Measurements from ENCODE around the gene OR2T2.
"Not testable (repeated sequence)": the region's sequence is repeated elsewhere in the genome, so short reads cannot be mapped to it uniquely, and the experiment has no call there.

OR2T2 gene, protein sequence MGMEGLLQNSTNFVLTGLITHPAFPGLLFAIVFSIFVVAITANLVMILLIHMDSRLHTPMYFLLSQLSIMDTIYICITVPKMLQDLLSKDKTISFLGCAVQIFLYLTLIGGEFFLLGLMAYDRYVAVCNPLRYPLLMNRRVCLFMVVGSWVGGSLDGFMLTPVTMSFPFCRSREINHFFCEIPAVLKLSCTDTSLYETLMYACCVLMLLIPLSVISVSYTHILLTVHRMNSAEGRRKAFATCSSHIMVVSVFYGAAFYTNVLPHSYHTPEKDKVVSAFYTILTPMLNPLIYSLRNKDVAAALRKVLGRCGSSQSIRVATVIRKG

GRCh38 chr1:248445399-248445798, at the start of gene OR2T2:
OR2T2 (plus strand) TSS chr1:248445637; CDS start chr1:248452798, 7,161 bp downstream.
- not testable (repeated sequence) for DNase-seq (ENCODE audit: low read depth in 2 of 2)

GRCh38 chr1:248402748-248403147, 42.7 kb upstream of the OR2T2 start, which contains the start of gene OR2T1:
OR2T1 (plus strand) TSS chr1:248403048; CDS start chr1:248406148, 3,100 bp downstream.
- DNase-seq (ENCODE audit: low read depth in 2 of 2), result no peak

DNA sequence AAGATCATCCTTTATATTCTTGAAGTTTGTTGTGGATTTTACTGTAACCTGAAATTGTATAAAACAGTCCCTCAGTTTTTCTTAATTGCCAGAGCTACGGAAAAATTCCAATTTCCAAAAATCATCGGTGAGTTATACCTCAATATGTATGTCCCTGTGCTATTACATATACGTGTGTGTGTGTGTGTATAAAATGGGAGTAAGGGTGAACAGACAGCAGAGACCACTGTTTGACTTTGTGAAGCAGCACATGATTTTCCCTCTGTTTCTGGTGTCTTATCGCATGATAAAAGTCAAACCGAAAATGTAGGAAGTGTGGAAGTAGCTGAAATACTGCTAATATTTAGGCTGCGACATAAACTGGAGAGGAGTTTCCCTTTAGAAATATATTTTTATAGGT, 41.4 kb upstream of the OR2T2 start:
- no peak for DNase-seq (ENCODE audit: low read depth in 2 of 2)

- DNase-seq (ENCODE audit: low read depth in 2 of 2), result no peak
These were observed 38.4 kb upstream of the OR2T2 start for GRCh38 chr1:248406721-248407692.

- DNase-seq (ENCODE audit: low read depth in 2 of 2), result no peak
These were observed 29.2 kb upstream of the OR2T2 start for GRCh38 chr1:248416226-248416625.

DNA sequence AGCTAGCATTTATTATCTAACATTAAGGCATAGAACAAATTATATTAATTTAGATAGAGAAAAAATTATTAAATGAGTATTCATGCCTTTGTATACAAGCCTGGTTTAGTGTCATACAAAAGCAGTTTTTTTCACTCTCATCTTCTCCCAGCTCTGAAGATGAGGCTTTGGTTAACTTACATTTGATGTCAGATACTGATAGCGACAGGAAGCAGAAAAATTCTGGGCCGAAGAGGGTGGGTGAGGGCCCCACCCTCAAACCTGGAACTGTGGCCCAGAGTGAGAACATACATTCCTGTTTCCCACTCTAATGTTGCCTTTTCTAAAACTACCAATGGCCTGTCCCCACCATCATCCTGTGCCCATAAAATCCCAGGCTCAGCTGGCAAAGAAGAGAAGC, 27.6 kb upstream of the OR2T2 start:
- no peak for DNase-seq (ENCODE audit: low read depth in 2 of 2)

GRCh38 chr1:248421384-248421783, 24.1 kb upstream of the OR2T2 start:
- DNase-seq (ENCODE audit: low read depth in 2 of 2), result no peak

GRCh38 chr1:248427526-248428191, 17.8 kb upstream of the OR2T2 start:
- not testable (repeated sequence) for DNase-seq (ENCODE audit: low read depth in 2 of 2)

DNA sequence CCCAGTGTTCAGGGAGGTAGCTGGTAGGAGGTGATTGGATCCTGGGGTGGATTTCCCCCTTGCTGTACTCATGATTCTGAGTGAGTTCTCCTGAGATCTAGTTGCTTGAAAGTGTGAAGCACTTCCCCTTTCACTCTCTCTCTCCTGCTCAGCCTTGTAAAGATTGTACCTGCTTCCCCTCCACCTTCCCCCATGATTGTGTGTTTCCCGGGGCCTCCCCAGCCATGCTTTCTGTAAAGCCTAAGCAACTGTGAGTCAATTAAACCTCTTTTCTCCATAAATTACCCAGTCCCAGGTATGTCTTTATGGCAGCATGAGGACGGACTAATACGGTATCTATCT, 17.3 kb upstream of the OR2T2 start:
- not testable (repeated sequence) for DNase-seq (ENCODE audit: low read depth in 2 of 2)

DNA sequence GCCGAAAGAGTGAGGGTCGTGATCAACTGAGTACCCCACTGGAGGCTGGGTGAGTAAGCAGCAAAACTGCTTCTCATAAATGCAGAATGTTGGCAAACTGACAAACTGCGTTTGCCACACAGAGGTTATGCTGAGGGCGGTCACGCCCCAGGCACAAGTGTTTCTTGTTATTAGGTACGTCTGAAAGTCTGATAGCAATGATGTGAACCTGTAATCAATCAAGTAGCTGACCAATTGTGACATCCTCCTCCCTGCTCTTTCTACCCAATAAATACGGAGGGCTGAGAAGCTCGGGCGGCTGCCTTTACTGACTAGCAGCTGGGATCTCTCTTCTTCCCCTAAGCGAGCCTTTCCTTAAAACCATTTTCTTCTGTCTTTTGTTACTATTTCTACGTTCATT, 13.8 kb upstream of the OR2T2 start:
- DNase-seq (ENCODE audit: low read depth in 2 of 2), result not testable (repeated sequence)

DNA sequence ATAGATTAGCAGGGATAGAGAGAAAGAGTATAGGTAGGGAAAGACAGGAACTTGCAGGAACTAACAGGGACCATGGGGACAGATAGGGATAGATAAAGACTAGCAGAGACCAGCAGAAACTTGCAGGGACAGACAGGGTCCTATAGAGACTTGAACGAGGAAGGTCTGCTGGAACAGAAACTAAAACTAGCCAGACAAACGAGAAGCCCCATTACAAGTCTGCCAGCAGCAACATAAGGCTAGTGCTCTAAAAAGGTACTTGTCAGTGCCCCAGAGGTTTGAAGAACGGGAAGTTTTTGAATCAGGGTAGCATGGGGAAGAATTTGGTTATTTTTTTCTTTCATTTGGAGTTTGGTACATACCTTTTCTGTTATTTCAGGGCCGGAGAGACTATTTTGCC, 13.2 kb upstream of the OR2T2 start:
- not testable (repeated sequence) for DNase-seq (ENCODE audit: low read depth in 2 of 2)

DNA sequence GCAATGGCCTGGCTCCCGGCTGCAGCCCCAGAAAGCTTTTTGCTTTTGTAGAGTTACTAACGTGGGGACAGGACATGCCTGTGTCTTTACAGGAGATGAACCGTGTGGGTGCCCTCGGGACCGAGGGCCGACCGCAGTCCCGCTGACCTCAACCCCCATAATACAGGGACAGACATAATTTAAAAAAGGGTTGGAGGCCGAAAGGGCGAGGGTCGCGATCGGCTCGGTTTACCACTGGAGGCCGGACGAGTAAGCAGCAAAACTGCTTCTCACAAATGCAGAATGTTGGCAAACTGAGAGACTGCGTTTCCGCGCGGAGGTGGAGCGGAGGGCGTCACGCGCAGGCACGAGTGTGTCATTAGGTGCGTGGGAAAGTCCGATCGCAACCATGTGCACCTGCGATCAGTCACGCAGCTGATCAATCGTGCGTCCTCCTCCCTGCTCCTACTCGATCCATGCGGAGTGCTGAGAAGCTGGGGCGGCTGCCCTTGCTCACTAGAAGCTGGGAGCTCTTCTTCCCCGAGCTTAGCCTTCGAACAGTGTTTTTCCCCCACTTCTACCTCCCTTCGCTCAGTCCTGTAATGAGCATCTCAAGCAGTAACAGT, 11.5 kb upstream of the OR2T2 start:
- not testable (repeated sequence) for DNase-seq (ENCODE audit: low read depth in 2 of 2)

DNA sequence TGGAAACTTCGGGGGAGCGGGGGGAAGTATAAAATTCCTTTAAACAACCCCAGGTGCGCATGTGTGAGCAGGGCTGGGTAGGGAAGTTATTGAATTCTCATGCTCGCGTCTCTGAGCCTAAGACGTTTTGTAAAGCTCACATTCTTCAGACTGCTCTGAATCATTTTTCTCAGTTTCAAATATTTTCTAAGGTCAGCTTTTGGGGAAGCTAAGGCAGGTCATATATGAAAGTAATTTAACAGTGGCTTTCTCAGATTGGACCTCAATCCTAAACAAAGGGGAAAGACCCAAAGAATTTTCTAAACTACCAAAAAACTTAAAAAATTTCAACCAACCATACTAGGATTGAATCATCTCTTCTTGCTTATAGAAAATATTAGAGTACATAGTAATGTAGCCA, 10.5 kb upstream of the OR2T2 start:
- not testable (repeated sequence) for DNase-seq (ENCODE audit: low read depth in 2 of 2)

DNA sequence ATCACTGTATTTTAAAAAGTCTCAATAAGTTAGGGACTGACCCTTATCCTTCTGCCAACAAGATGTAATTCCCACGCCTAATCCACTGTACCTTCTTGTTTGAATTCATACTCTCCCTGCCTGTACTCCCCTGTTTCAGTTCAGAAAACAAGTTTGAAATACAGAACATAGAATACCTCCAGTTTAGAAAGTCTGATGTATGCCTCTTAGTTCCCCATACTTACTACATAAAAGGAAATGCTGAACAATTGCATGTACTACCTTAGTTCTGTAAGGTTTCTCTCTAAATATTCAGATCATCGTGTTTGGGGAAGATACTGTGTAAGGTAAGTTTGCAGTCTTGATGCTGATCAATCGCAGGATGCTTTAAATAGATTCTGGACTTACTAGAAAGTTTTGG, 9.1 kb upstream of the OR2T2 start:
- DNase-seq (ENCODE audit: low read depth in 2 of 2), result not testable (repeated sequence)

- DNase-seq (ENCODE audit: low read depth in 2 of 2), result not testable (repeated sequence)
These were observed 6.8 kb upstream of the OR2T2 start for GRCh38 chr1:248438668-248439067.

GRCh38 chr1:248439283-248439682, 6.2 kb upstream of the OR2T2 start:
- not testable (repeated sequence) for DNase-seq (ENCODE audit: low read depth in 2 of 2)

DNA sequence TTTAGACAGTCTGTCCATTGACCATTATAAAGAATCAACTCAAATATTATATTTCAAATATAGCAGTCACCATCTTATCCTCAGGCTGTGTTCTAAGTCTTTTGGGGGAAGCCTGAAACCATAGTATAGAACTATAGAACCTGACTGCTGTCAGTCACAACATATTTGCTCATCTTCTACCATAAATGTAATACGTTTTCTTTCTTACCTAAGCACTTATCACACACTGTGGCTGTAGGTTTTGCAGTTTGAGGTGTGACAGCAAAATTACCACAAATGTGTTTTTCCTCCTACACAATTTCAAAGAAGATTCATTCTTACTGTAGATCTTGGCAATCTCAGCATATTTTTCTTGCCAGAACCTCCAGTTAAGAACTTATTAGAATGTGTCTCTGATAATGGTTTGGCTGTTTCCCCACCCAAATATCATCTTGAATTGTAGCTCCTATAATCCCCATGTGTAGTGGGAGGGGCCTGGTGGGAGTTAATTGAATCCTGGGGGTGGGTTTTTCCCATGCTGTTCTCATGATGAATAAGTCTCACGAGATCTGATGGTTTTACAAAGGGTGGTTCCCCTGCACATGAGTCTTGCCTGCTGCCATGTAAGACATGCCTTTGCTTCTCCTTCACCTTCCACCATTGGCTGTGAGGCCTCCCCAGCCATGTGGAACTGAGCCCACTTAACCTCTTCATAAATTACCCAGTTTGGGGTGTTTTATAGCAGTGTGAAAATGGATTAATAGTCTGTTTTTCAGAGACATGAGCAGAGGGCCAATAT, 2.7 kb upstream of the OR2T2 start:
- DNase-seq (ENCODE audit: low read depth in 2 of 2), result not testable (repeated sequence)

GRCh38 chr1:248444603-248445002, 834 bp upstream of the OR2T2 start:
- DNase-seq (ENCODE audit: low read depth in 2 of 2), result not testable (repeated sequence)

DNA sequence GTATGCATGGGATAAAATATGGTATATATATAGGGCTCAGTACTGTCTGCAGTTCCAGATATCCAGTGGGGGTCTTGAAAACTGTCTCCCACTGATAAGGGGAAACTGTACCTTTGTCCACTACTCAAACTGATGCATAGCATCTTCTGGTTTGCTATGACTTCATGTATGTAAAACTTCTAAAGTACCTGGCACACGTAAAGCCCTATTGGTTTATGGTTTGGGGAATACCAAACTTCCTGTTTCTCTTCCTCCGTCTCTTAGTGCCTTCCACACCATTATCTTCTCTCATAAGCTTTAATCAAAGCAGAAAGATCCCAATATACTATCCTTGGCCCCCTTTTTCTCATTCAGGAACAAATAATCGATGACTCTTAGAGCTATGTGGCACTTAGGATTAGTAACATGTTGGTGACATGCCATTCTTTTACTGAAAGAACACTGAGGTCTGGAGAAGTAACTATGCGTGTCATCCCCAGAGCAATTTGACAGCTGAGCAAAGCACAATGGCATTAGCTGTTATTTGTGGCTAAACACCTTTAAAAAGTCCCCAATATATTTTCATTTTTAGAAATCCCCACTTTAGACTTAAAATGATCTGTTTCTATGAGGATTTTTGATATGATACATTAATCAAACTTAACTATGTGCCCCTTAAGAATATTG, 3.1 kb downstream of the OR2T2 start:
- not testable (repeated sequence) for DNase-seq (ENCODE audit: low read depth in 2 of 2)

GRCh38 chr1:248449821-248450465, 4.5 kb downstream of the OR2T2 start:
- DNase-seq (ENCODE audit: low read depth in 2 of 2), result not testable (repeated sequence)
